AG10803 (cell line): ENCODE results near the gene ZAP70.
"Not testable (repeated sequence)": the region's sequence is repeated elsewhere in the genome, so short reads cannot be mapped to it uniquely, and the experiment has no call there.

ENCODE experiments used
- DNase-seq: peaks from one replicate; pipeline ENCODE4 v3.0.0; 2010; ENCODE audit warnings: low read depth
- H3K4me3 ChIP-seq: 2 replicates; pipeline ENCODE4 v1.5.1; 2011; ENCODE audit warnings: mild to moderate bottlenecking, low read length, control low read depth
- TF ChIP-seq, protein P1 (sequence below): conservative IDR thresholded peaks from 2 replicates; pipeline ENCODE4 v1.5.1; 2011; ENCODE audit warnings: mild to moderate bottlenecking, low read length, control low read depth, inconsistent platforms

ZAP70 gene

DNA sequence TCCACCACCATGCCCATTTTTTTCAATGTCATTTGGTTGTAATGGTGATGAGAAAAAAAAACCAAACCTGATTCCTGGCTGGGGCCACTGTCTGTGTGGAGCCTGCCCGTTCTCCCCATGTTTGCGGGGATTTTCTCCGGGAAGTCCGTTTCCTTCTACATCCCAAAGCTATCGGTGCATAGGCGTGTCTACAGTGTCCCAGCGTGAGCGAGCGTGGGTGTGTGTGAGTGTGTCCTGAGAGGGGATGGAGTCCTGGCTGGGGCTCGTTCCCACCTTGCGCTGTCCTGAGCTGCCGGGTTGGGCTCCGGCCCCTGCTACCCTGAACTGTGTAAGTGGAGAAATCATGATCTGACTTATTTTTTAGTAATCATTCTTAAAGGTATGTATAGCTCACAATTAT lies 7.3 kb upstream of the ZAP70 start:
- TF ChIP-seq, protein P1, sequence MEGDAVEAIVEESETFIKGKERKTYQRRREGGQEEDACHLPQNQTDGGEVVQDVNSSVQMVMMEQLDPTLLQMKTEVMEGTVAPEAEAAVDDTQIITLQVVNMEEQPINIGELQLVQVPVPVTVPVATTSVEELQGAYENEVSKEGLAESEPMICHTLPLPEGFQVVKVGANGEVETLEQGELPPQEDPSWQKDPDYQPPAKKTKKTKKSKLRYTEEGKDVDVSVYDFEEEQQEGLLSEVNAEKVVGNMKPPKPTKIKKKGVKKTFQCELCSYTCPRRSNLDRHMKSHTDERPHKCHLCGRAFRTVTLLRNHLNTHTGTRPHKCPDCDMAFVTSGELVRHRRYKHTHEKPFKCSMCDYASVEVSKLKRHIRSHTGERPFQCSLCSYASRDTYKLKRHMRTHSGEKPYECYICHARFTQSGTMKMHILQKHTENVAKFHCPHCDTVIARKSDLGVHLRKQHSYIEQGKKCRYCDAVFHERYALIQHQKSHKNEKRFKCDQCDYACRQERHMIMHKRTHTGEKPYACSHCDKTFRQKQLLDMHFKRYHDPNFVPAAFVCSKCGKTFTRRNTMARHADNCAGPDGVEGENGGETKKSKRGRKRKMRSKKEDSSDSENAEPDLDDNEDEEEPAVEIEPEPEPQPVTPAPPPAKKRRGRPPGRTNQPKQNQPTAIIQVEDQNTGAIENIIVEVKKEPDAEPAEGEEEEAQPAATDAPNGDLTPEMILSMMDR = no peak
- H3K4me3 ChIP-seq = no peak overlapping the region
- no peak for DNase-seq

DNA sequence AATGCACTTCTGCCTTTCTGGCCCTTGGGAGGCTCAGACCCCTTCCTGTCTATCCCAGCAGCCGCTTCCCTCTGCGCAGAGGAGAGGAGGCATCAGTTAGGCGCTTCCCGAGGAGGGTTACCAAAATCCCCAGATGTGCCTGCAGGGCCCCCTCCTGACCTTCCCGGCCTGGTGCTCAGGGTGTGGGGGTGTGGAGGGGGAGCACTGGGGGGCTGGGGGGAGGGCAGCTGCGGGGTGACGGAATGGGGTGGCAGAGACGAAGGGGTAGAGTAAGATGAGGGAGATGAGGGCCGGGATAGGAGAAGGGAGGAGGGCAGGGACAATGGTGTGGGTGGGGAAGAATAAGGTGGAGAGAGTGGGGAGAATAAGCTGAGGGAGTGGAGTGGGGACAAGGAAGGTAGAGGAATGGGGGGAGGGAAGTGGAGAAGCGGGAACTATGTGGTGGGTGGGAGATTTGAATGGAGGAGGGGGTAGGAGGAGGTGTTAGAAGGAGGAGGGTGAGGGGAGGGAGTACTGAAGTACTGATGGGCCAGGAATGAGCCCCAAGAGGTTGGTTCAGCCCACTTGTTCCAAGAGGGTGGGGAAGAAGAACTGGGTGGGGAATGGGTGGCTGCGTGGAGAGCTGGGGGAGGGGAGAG lies 6.5 kb upstream of the ZAP70 start:
- no peak overlapping the region for H3K4me3 ChIP-seq
- DNase-seq = no peak
- TF ChIP-seq, protein P1 = no peak

DNA sequence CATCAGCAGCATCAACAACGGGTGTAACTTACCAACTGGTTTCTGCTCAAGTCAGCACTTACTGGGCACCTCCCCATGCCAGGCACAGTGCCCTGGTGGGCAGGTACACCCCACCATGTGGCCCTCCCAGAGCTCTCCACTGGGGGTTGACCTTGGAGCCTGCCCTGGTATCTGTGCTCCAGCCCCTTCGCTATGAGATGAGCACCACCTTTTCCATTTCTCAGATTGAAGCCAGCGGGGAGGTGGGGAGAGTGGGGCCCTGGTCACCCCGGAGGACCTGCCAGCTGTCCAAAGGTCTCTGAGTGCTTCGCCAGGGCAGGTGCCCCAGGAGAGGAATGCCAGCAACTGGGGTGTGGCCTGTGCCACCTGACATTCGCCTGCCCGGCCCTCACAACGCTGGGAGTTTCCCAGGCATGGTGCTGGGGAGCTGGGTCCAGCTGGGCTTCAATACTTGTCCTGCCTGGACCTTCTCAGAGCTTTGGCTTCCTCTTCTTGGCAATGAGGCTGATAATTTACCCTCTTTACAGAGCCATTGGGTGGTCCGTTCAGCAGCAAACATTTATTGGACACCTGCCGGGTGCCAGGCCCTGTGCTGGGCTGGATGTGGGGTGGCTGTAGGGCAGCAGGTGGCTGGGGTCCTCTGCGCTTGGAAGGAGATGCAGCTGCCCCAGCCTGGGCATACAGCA lies 5.9 kb upstream of the ZAP70 start:
- TF ChIP-seq, protein P1 = no peak
- no peak overlapping the region for H3K4me3 ChIP-seq
- no peak for DNase-seq

DNA sequence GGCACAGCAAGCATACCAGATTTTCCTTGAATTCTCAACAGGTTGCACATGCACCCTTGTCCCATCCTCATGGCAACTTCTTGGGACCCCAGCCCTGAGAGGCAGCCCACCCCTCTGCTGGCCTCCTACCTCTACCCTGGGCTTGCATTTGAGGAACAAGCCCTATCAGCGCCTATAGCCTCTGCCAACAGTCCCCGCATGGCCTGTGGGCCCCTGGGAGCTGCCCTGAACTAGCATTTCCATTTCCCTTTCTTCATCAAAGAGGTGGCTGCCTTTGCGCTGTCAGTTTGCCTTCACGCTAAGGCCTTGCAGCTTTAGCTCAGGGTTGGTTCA lies 5.4 kb upstream of the ZAP70 start:
- no peak overlapping the region for H3K4me3 ChIP-seq
- TF ChIP-seq, protein P1 = no peak
- no peak for DNase-seq

DNA sequence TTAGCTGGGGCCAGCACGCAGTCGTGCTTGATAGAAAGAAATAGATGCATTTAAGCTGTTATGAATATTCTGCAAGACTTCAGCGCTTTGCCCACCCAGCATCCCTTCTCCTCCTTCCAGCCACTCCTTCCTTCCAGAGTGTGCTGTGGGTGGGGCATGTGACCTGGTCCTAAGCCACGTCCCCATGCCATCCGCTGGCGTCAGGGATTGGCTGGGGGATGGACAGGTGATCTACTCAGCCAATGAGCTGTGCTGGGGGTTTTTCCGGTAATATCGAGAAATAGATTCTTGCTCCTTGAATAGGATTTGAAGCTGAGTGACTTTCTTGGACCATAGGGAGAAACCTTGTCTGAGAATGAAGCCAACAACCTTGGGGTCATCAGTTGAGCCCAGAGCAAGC lies 4.8 kb upstream of the ZAP70 start:
- DNase-seq = no peak
- TF ChIP-seq, protein P1 = no peak
- H3K4me3 ChIP-seq = no peak overlapping the region

DNA sequence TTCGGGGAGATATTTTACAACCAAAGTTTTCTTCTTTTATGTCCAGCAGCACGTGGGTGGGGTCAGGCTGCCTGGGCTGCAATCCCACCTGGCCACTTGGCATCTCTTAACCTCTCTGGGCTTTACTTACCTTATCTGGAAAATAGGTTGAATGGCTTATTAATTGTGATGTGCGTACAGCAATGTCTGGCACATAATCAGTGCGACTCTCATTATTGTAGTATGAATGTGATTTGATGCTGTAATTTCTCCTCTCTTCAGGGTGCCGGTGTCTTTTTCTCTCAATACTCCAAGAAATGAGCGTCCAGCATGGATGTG lies 2.0 kb upstream of the ZAP70 start:
- DNase-seq = no peak
- no peak overlapping the region for H3K4me3 ChIP-seq
- TF ChIP-seq, protein P1 = no peak

DNA sequence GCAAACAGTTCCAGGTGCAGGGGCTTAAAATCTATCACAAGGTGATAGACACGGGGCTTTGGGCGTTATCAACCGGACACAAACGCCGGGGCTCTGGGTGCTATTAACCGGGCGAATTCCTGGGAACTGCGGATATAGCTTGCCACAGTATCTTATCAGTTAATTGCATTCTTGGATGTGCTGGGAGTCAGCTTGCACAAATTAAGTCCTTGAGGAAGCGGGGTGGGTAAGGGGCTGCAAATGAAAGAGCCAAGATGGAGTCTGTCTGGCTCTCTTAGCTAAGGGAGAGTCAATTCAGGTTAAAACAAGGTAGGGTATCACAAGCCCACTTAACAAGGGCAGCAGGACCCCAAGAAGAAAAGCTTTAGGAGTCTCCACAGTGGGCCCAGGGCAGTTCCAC lies 1.2 kb upstream of the ZAP70 start:
- not testable (repeated sequence) for DNase-seq, H3K4me3 ChIP-seq
